Spleen (tissue), 7 donors: ENCODE data around the gene IGLL5.

Source experiments
- CTCF ChIP-seq, 11 experiments: fragments of 200-600 bp in 7 of 11; fragments of 450-650 bp in 4 of 11; sonication (generic) in 4 of 11; IDR thresholded peaks in 8 of 11; conservative IDR thresholded peaks in 3 of 11; 1 replicate in 7 of 11; 2 replicates in 4 of 11; pipeline versions ENCODE4 v1.4.0 to v1.8.0; 2016 to 2021; ENCODE audit warnings: antibody characterized with exemption in 11 of 11, inconsistent platforms in 4 of 11, mild to moderate bottlenecking in 1 of 11
- POLR2AphosphoS5 ChIP-seq, 3 donors: sonication (generic); formaldehyde crosslinking; IDR thresholded peaks; one replicate each; pipeline ENCODE4 v1.5.1; 2017; ENCODE audit warnings: antibody characterized with exemption in 3 of 3
- donor health status: DM: no; HTN: no; CAD: no; lungs with moderate emphysema.
- donor health status: DM: no; HTN: no; CAD: no.
- donor health status: DM: no; HTN: no; CAD: no.

DNA sequence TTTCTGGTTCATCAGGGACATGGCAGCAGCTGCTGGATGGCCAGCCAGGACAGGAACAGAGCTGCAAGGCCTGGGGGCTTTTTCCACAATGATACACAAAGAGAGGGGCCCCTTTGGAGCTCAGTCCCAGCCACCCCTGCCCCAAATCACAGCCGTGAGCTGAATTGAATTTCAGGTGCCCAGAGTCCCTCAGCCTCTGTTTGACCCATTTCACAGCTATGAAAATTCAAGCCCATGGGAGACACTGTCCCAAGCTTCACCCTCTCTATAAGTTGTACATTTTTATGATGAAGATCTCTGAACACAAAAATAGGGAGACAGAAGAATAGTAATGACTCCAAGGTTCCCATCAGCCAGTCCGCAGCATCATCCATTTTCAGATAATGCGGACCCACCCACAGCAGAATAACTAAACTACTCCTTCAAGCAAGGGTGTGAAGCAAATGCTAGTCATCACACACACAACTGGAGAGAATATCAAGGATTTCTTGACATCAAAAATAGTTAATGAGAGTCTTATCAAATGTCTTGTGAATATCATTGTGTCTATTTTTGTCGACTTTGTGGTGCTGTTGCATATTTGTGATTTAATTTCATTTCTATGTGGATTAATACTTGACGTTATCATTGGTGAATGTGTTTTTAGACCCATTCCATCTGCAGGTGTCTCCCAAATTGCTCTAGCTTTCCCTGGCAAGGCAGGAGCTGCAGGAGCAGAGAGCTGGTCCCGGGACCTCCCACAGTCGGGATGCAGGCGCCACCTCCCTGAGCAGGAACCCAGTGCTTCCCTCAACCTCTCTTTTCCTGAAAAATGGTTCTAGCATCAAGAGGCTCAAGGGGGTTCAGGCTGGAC, 24.7 kb downstream of the IGLL5 start:
- TF ChIP-seq CTCF (IDR thresholded peaks at IDR 0.05 in 8 of 11, conservative IDR thresholded peaks at IDR 0.05 in 3 of 11) (no peak), POLR2AphosphoS5 (IDR thresholded peaks at IDR 0.05) (no peak)
